ENCODE data around the gene SUB1.
A peak's percentile ranks its signal among the peaks of the same experiment; 100 is the strongest.

The SUB1 gene

GRCh38 chr5:32589416-32589815 is 4.1 kb downstream of the SUB1 start:
- TF ChIP-seq CTCF (IDR thresholded peaks at IDR 0.05; ENCODE audit: low read length) (no peak), EZH2 (optimal IDR thresholded peaks at IDR 0.05; ENCODE audit: low read depth, low read length) (no peak), EZH2phosphoT487 (IDR thresholded peaks at IDR 0.05; ENCODE audit: low read length) (no peak)
- peak overlapping the region; percentile 26 for H3K4me3 ChIP-seq (ENCODE audit: low read length)
- H3K4me2 ChIP-seq (ENCODE audit: low read depth, low read length) = peak overlapping the region; percentile 59
- peak overlapping the region; percentile 94; the same call in 1 of the 2 replicates for H3K27ac ChIP-seq (ENCODE audit: low read length)
- H4K20me1 ChIP-seq (ENCODE audit: insufficient read depth, low read length) = peaks cover 45% of the 10 kb centered on the region
- H3K36me3 ChIP-seq (replicated peaks; ENCODE audit: insufficient read depth, low read length) = peaks cover 13% of the 10 kb centered on the region
- H3K9ac ChIP-seq (ENCODE audit: low read length) = peak overlapping the region; percentile 44; the same call in 1 of the 2 replicates
- peaks cover 45% of the 10 kb centered on the region for H3K4me1 ChIP-seq (ENCODE audit: low read length)
- peaks cover 100% of the 10 kb centered on the region for H3K79me2 ChIP-seq (ENCODE audit: low read length)
- no peaks in the 10 kb centered on the region for H3K27me3 ChIP-seq (replicated peaks; ENCODE audit: insufficient read depth, low read length)
- no peaks in the 10 kb centered on the region for H3K9me3 ChIP-seq (replicated peaks; ENCODE audit: insufficient read depth, low read length)
- DNase-seq = peak; percentile 65
- H2AFZ ChIP-seq (ENCODE audit: low read length) = no peak overlapping the region
- H3F3A ChIP-seq (ENCODE audit: insufficient read depth, low read length) = peaks cover 79% of the 10 kb centered on the region
- no peaks in the 10 kb centered on the region for H3K9me2 ChIP-seq (replicated peaks; ENCODE audit: insufficient read depth, low read length)

GRCh38 chr5:32589942-32590869 is 4.8 kb downstream of the SUB1 start:
- no peaks in the 10 kb centered on the region for H3K9me2 ChIP-seq (replicated peaks; ENCODE audit: insufficient read depth, low read length)
- no peaks in the 10 kb centered on the region for H3K27me3 ChIP-seq (replicated peaks; ENCODE audit: insufficient read depth, low read length)
- H3K4me3 ChIP-seq (ENCODE audit: low read length) = peak overlapping the region; percentile 26; the same call in 1 of the 2 replicates
- H3K9me3 ChIP-seq (replicated peaks; ENCODE audit: insufficient read depth, low read length) = no peaks in the 10 kb centered on the region
- H3K79me2 ChIP-seq (ENCODE audit: low read length) = peaks cover 100% of the 10 kb centered on the region
- H3K4me2 ChIP-seq (ENCODE audit: low read depth, low read length) = peak overlapping the region; percentile 59
- no peak for TF ChIP-seq EZH2phosphoT487 (IDR thresholded peaks at IDR 0.05; ENCODE audit: low read length)
- no peak for TF ChIP-seq EZH2 (optimal IDR thresholded peaks at IDR 0.05; ENCODE audit: low read depth, low read length)
- TF ChIP-seq CTCF (IDR thresholded peaks at IDR 0.05; ENCODE audit: low read length) = peak; percentile 68
- H3F3A ChIP-seq (ENCODE audit: insufficient read depth, low read length) = peaks cover 78% of the 10 kb centered on the region
- DNase-seq = peak; percentile 49
- H4K20me1 ChIP-seq (ENCODE audit: insufficient read depth, low read length) = peaks cover 53% of the 10 kb centered on the region
- no peak overlapping the region for H2AFZ ChIP-seq (ENCODE audit: low read length)
- H3K4me1 ChIP-seq (ENCODE audit: low read length) = peaks cover 45% of the 10 kb centered on the region
- peaks cover 21% of the 10 kb centered on the region for H3K36me3 ChIP-seq (replicated peaks; ENCODE audit: insufficient read depth, low read length)
- H3K9ac ChIP-seq (ENCODE audit: low read length) = peak overlapping the region; percentile 44; the same call in 1 of the 2 replicates
- peak overlapping the region; percentile 94; the same call in 1 of the 2 replicates for H3K27ac ChIP-seq (ENCODE audit: low read length)

- H3F3A ChIP-seq (ENCODE audit: insufficient read depth, low read length) = peaks cover 59% of the 10 kb centered on the region
- no peak for TF ChIP-seq EZH2 (optimal IDR thresholded peaks at IDR 0.05; ENCODE audit: low read depth, low read length)
- no peak for TF ChIP-seq EZH2phosphoT487 (IDR thresholded peaks at IDR 0.05; ENCODE audit: low read length)
- TF ChIP-seq CTCF (IDR thresholded peaks at IDR 0.05; ENCODE audit: low read length) = no peak
- no peaks in the 10 kb centered on the region for H3K9me3 ChIP-seq (replicated peaks; ENCODE audit: insufficient read depth, low read length)
- H3K9me2 ChIP-seq (replicated peaks; ENCODE audit: insufficient read depth, low read length) = no peaks in the 10 kb centered on the region
- peaks cover 100% of the 10 kb centered on the region for H3K79me2 ChIP-seq (ENCODE audit: low read length)
- no peak for DNase-seq
- peaks cover 56% of the 10 kb centered on the region for H3K4me1 ChIP-seq (ENCODE audit: low read length)
- peaks cover 61% of the 10 kb centered on the region for H3K36me3 ChIP-seq (replicated peaks; ENCODE audit: insufficient read depth, low read length)
- H3K27ac ChIP-seq (ENCODE audit: low read length) = peak overlapping the region; percentile 3; the same call in 1 of the 2 replicates
- no peak overlapping the region for H3K4me3 ChIP-seq (ENCODE audit: low read length)
- peaks cover 90% of the 10 kb centered on the region for H4K20me1 ChIP-seq (ENCODE audit: insufficient read depth, low read length)
- peak overlapping the region; percentile 8; the same call in 1 of the 2 replicates for H3K4me2 ChIP-seq (ENCODE audit: low read depth, low read length)
- H2AFZ ChIP-seq (ENCODE audit: low read length) = no peak overlapping the region
- no peaks in the 10 kb centered on the region for H3K27me3 ChIP-seq (replicated peaks; ENCODE audit: insufficient read depth, low read length)
- no peak overlapping the region for H3K9ac ChIP-seq (ENCODE audit: low read length)
These were observed 9.8 kb downstream of the SUB1 start for GRCh38 chr5:32595118-32595517.
